IMR-90 (cell line): ENCODE data around the gene GALNT6. TPM values are rescaled to one million over a fixed set of nuclear protein-coding genes. Genes with fewer than 3 reads are reported as not detected.

Experiments used
- ATAC-seq: fragments of 200-7000 bp; cut with Tn5 transposase; 2 replicates; pipeline ENCODE4 v1.9.1; 2020; ENCODE audit warnings: low read depth, mild to moderate bottlenecking, moderate library complexity
- BruUV-seq: library from RNA; stranded (reverse); fragments of 400-500 nt; replicated peaks from 2 replicates; lab custom pipeline; 2021; lab: Mats Ljungman, UMichigan
- CTCF ChIA-PET: fragments of 300-600 bp; formaldehyde crosslinking; extraction: SDS; loops from one replicate; lab custom pipeline; 2021; ENCODE audit warnings: antibody characterized with exemption; lab: Yijun Ruan, JAX
- POLR2A ChIA-PET: fragments of 300-600 bp; sonication (Branson Sonifier 250); formaldehyde crosslinking; loops from one replicate; lab custom pipeline; 2022; ENCODE audit warnings: antibody characterized with exemption; ENCODE audit not compliant: unreplicated experiment; lab: Charles Lee
- DNase-seq: peaks from one replicate; pipeline ENCODE4 v3.0.0; 2013
- H2AFZ ChIP-seq: replicated peaks from 2 replicates; pipeline ENCODE3; 2013; ENCODE audit warnings: low read length, mild to moderate bottlenecking; ENCODE audit not compliant: poor library complexity
- H2AK5ac ChIP-seq: 2 replicates; pipeline ENCODE4 v1.6.1; 2013; ENCODE audit warnings: low read depth, low read length, inconsistent platforms
- H2AK9ac ChIP-seq: replicated peaks from 2 replicates; pipeline ENCODE3; 2013; ENCODE audit warnings: mild to moderate bottlenecking, low read depth, low read length, moderate library complexity; ENCODE audit not compliant: poor library complexity
- H2BK120ac ChIP-seq: 2 replicates; pipeline ENCODE4 v1.6.1; 2013; ENCODE audit warnings: low read depth, low read length, inconsistent platforms
- H2BK15ac ChIP-seq: 3 replicates; pipeline ENCODE4 v1.6.1; 2013; ENCODE audit warnings: low read depth, low read length, inconsistent platforms
- H2BK20ac ChIP-seq: 2 replicates; pipeline ENCODE4 v1.6.1; 2013; ENCODE audit warnings: low read depth, mild to moderate bottlenecking, inconsistent platforms, low read length, moderate library complexity
- H2BK5ac ChIP-seq: 2 replicates; pipeline ENCODE4 v1.6.1; 2013; ENCODE audit warnings: mild to moderate bottlenecking, low read depth, low read length, inconsistent platforms; ENCODE audit not compliant: poor library complexity, severe bottlenecking
- H3K14ac ChIP-seq: replicated peaks from 2 replicates; pipeline ENCODE4 v1.6.1; 2013; ENCODE audit warnings: low read depth, low read length, inconsistent platforms
- H3K18ac ChIP-seq: 2 replicates; pipeline ENCODE4 v1.6.1; 2013; ENCODE audit warnings: low read depth, low read length, control low read depth
- H3K23ac ChIP-seq: 2 replicates; pipeline ENCODE4 v1.6.1; 2013; ENCODE audit warnings: low read depth, low read length, inconsistent platforms
- H3K27ac ChIP-seq: 2 replicates; pipeline ENCODE4 v1.5.1; 2013; ENCODE audit warnings: mild to moderate bottlenecking, control low read depth, low read length; ENCODE audit not compliant: insufficient read depth
- H3K27me3 ChIP-seq: 2 replicates; pipeline ENCODE4 v1.6.1; 2013; ENCODE audit warnings: low read length; ENCODE audit not compliant: control insufficient read depth, insufficient read depth
- H3K36me3 ChIP-seq: 2 replicates; pipeline ENCODE4 v1.6.1; 2013; ENCODE audit warnings: low read length, mixed read lengths; ENCODE audit not compliant: control insufficient read depth, insufficient read depth
- H3K4ac ChIP-seq: 2 replicates; pipeline ENCODE4 v1.6.1; 2013; ENCODE audit warnings: low read depth, low read length, inconsistent platforms
- H3K4me1 ChIP-seq: 2 replicates; pipeline ENCODE4 v1.6.1; 2013; ENCODE audit warnings: low read length, mixed read lengths; ENCODE audit not compliant: control insufficient read depth, insufficient read depth
- H3K4me2 ChIP-seq: 2 replicates; pipeline ENCODE4 v1.6.1; 2013; ENCODE audit warnings: low read depth, mild to moderate bottlenecking, control low read depth, low read length, moderate library complexity
- H3K4me3 ChIP-seq: 2 replicates; pipeline ENCODE4 v1.5.1; 2013; ENCODE audit warnings: low read depth, mild to moderate bottlenecking, control low read depth, low read length, moderate library complexity; ENCODE audit not compliant: insufficient read depth
- H3K56ac ChIP-seq: 2 replicates; pipeline ENCODE4 v1.6.1; 2013; ENCODE audit warnings: low read length, inconsistent platforms; ENCODE audit not compliant: insufficient read depth; ENCODE audit errors: extremely low read depth
- H3K79me1 ChIP-seq, 2 experiments: 2 replicates each; pipeline ENCODE4 v1.6.1; 2013; ENCODE audit warnings: low read length in 2 of 2, inconsistent platforms in 1 of 2, low read depth in 1 of 2
- H3K9ac ChIP-seq: 2 replicates; pipeline ENCODE4 v1.6.1; 2013; ENCODE audit warnings: low read depth, low read length, control low read depth
- H3K9me1 ChIP-seq: 2 replicates; pipeline ENCODE4 v1.6.1; 2013; ENCODE audit warnings: low read length, inconsistent platforms; ENCODE audit not compliant: insufficient read depth
- H3K9me3 ChIP-seq: 2 replicates; pipeline ENCODE4 v1.6.1; 2013; ENCODE audit warnings: low read length; ENCODE audit not compliant: control insufficient read depth, insufficient read depth
- H4K20me1 ChIP-seq: 2 replicates; pipeline ENCODE4 v1.6.1; 2013; ENCODE audit warnings: low read length, inconsistent platforms; ENCODE audit not compliant: insufficient read depth
- H4K5ac ChIP-seq: 2 replicates; pipeline ENCODE4 v1.6.1; 2013; ENCODE audit warnings: mild to moderate bottlenecking, low read depth, low read length, control low read depth
- H4K8ac ChIP-seq, 2 experiments: 2 replicates each; pipeline ENCODE4 v1.6.1; 2013; ENCODE audit warnings: low read depth in 2 of 2, low read length in 2 of 2, control low read depth in 1 of 2, inconsistent platforms in 1 of 2
- H4K91ac ChIP-seq: 2 replicates; pipeline ENCODE4 v1.6.1; 2013; ENCODE audit warnings: low read depth, low read length, inconsistent platforms; ENCODE audit not compliant: insufficient read depth
- BHLHE40 ChIP-seq: fragments of 150-350 bp; IDR thresholded peaks from 2 replicates; pipeline ENCODE4 v1.6.1; 2016; ENCODE audit warnings: mild to moderate bottlenecking, low read depth, low read length
- NFE2L2 ChIP-seq: fragments of 150-350 bp; IDR thresholded peaks from 2 replicates; pipeline ENCODE4 v1.6.1; 2016; ENCODE audit warnings: low read depth, mild to moderate bottlenecking, low read length
- RAD21 ChIP-seq: IDR thresholded peaks from 2 replicates; pipeline ENCODE4 v1.6.1; 2012; ENCODE audit warnings: low read length, improper control_type of control experiment
- WGBS, 2 experiments: methylation state at CpG; one replicate each; pipeline versions ENCODE4 v1.1.5 to v1.1.7; 2013; ENCODE audit warnings: missing lambda C conversion rate in 2 of 2; ENCODE audit not compliant: insufficient read length in 1 of 2; ENCODE audit errors: extremely low coverage in 2 of 2; 5-methylcytosine and 5-hydroxymethylcytosine counted together
- dilution Hi-C: fragments of 300-500 bp; cut with HindIII; formaldehyde crosslinking; loops from one replicate; pipeline ENCODE4 v1.14.3; 2018; ENCODE audit warnings: low sequenced_read_pairs; ENCODE audit not compliant: unreplicated experiment
- in situ Hi-C: fragments of 300-500 bp; cut with MboI; formaldehyde crosslinking; loops from 3 replicates; pipeline ENCODE4 v1.14.3; 2019; ENCODE audit warnings: low sequenced_read_pairs, inconsistent platforms, mixed read lengths
- intact Hi-C: fragments of 100-400 bp; cut with micrococcal nuclease; formaldehyde crosslinking; loops from 2 replicates; pipeline ENCODE4 v1.10.0; 2022
- polyA plus RNA-seq, 3 experiments: library from polyadenylated mRNA; depleted of rRNA; stranded (reverse); fragments of >200 nt; gene quantifications; 2 replicates each; pipeline ENCODE4 v1.2.3, GENCODE V29; 2012; ENCODE audit warnings: low replicate concordance in 1 of 3
- total RNA-seq: library from RNA; depleted of rRNA; stranded (reverse); fragments of >200 nt; gene quantifications from 2 replicates; pipeline ENCODE4 v1.2.3, GENCODE V29; 2012

Gene GALNT6
- total and polyA plus RNA-seq, 2 of the 4 experiments (the other 2 are of a cell fraction): 17.1 to 23.7 TPM

- H3K27ac ChIP-seq: no peak overlapping the region
- no peaks in the 10 kb centered on the region for H3K27me3 ChIP-seq
- H2BK20ac ChIP-seq: no peak overlapping the region
- no peak overlapping the region for H2AK5ac ChIP-seq
- H3K56ac ChIP-seq: no peak overlapping the region
- no peak overlapping the region for H2AK9ac ChIP-seq
- dilution Hi-C loops: no loop called here
- intact Hi-C loops: no loop called here
- H3K4ac ChIP-seq: no peak overlapping the region
- H3K9me3 ChIP-seq: no peaks in the 10 kb centered on the region
- H3K79me1 ChIP-seq: peaks cover 0 to 15% of the 10 kb centered on the region in 2 experiments; a peak in 2 of 4 replicates
- H3K4me3 ChIP-seq: no peak overlapping the region
- no peak overlapping the region for H4K8ac ChIP-seq
- BruUV-seq: no TSS peak
- H3K18ac ChIP-seq: no peak overlapping the region
- H3K4me1 ChIP-seq: peaks cover 6% of the 10 kb centered on the region
- ChIA-PET CTCF (no interaction called here), POLR2A (no interaction called here)
- no peaks in the 10 kb centered on the region for H3K36me3 ChIP-seq
- H3K23ac ChIP-seq: no peak overlapping the region
- peaks cover 11% of the 10 kb centered on the region for H3K9me1 ChIP-seq
- H4K91ac ChIP-seq: no peak overlapping the region
- in situ Hi-C loops: no loop called here
- DNase-seq (no peak), ATAC-seq (no peak)
- no peak overlapping the region for H2BK5ac ChIP-seq
- no peak overlapping the region for H4K5ac ChIP-seq
- H4K20me1 ChIP-seq: no peaks in the 10 kb centered on the region
- no peak overlapping the region for H2AFZ ChIP-seq
- no peak overlapping the region for H3K9ac ChIP-seq
- 40% methylated on average over 1 of the region's 4 CpGs; no CpG with 5 or more reads in 1 of the 2 experiments for WGBS, 2 experiments
- TF ChIP-seq BHLHE40 (no peak), RAD21 (no peak), NFE2L2 (no peak)
- no peak overlapping the region for H3K14ac ChIP-seq
- no peak overlapping the region for H3K4me2 ChIP-seq
- H2BK120ac ChIP-seq: no peak overlapping the region
- no peak overlapping the region for H2BK15ac ChIP-seq
These were observed 6.5 kb upstream of the GALNT6 start for GRCh38 chr12:51397670-51398069.
